ENCODE data around the gene NR0B2. TPM values are rescaled to one million over a fixed set of nuclear protein-coding genes. Genes with fewer than 3 reads are reported as not detected.
A peak's percentile ranks its signal among the peaks of the same experiment; 100 is the strongest.
"Not testable (repeated sequence)": the region's sequence is repeated elsewhere in the genome, so short reads cannot be mapped to it uniquely, and the experiment has no call there.

Gene NR0B2
- total and polyA plus RNA-seq, 12 donors = 2.7 to 14.7 (median 6.1) TPM

GRCh38 chr1:26889551-26890466, 24.0 kb downstream of the NR0B2 start, which contains the start of gene GPN2:
Gene GPN2, minus strand, starts transcription at chr1:26890283. Its CDS starts 187 bp downstream, at chr1:26890096.
- intact Hi-C loops (cut with DNase I) = loop anchor here in 1 of 10 donors (2.0 kb wide), 1 partner anchor 31 kb away; the partner anchor contains the start of gene NUDC
- peak; percentile 80 to 82 for DNase-seq

GRCh38 chr1:26888231-26888630, 25.5 kb downstream of the NR0B2 start:
- H3K27ac ChIP-seq = peak overlapping the region in 1 of 10 donors; percentile 15
- WGBS, 2 donors = 95 to 97% methylated on average over 1 of the region's 1 CpG
- peaks cover 0 to 85% (median 47%) of the 10 kb centered on the region in 9 donors for H3K36me3 ChIP-seq
- no peak for DNase-seq
- H3K4me3 ChIP-seq = no peak overlapping the region
- intact Hi-C loops (cut with DNase I) = no loop called here
- H3K4me1 ChIP-seq = peaks cover 4 to 37% (median 30%) of the 10 kb centered on the region in 9 donors
- no peaks in the 10 kb centered on the region for H3K27me3 ChIP-seq
- H3K9me3 ChIP-seq = no peaks in the 10 kb centered on the region
- TF ChIP-seq CTCF (IDR thresholded peaks at IDR 0.05) = no peak
- ATAC-seq = no peak

More at GRCh38 chr1:26889551-26890466, 24.0 kb downstream of the NR0B2 start, which contains the start of gene GPN2:
- Histone ChIP-seq H3K36me3 (peaks cover 0 to 85% (median 40%) of the 10 kb centered on the region in 9 donors), H3K27me3 (no peaks in the 10 kb centered on the region), H3K4me3 (peak within 1 kb of the TSS; percentile 59 to 99 (median 93)), H3K4me1 (peaks cover 4 to 39% (median 30%) of the 10 kb centered on the region in 9 donors), H3K9me3 (no peaks in the 10 kb centered on the region), H3K27ac (peak within 1 kb of the TSS; percentile 82 to 98 (median 92))
- ATAC-seq = peak; percentile 91 to 96 (median 95)
- 1 to 2% methylated on average over 89 of the region's 89 CpGs for WGBS, 2 donors
- no peak for TF ChIP-seq CTCF (IDR thresholded peaks at IDR 0.05)

GRCh38 chr1:26887125-26887524, 26.6 kb downstream of the NR0B2 start:
- DNase-seq (no peak), ATAC-seq (peak in 2 of 8 donors; percentile 10 to 47)
- Histone ChIP-seq H3K27ac (peak overlapping the region in 1 of 10 donors; percentile 24), H3K4me3 (no peak overlapping the region), H3K4me1 (peaks cover 4 to 37% (median 30%) of the 10 kb centered on the region in 9 donors), H3K9me3 (no peaks in the 10 kb centered on the region), H3K36me3 (peaks cover 0 to 85% (median 53%) of the 10 kb centered on the region in 9 donors), H3K27me3 (no peaks in the 10 kb centered on the region)
- intact Hi-C loops (cut with DNase I) = no loop called here
- TF ChIP-seq CTCF (IDR thresholded peaks at IDR 0.05) = peak in 7 of 9 donors; percentile 16 to 51 (median 30)
- whole genome bisulfite sequencing, 2 donors = 60 to 73% methylated on average over 1 of the region's 1 CpG

GRCh38 chr1:26882696-26883463, 30.9 kb downstream of the NR0B2 start:
- DNase-seq (no peak), ATAC-seq (no peak)
- Histone ChIP-seq H3K4me3 (no peak overlapping the region), H3K27ac (no peak overlapping the region), H3K4me1 (peaks cover 0 to 13% (median 7%) of the 10 kb centered on the region in 9 donors), H3K36me3 (peaks cover 0 to 99% (median 80%) of the 10 kb centered on the region in 9 donors), H3K9me3 (no peaks in the 10 kb centered on the region), H3K27me3 (no peaks in the 10 kb centered on the region)
- intact Hi-C loops (cut with DNase I) = loop anchor here in 1 of 10 donors (5.0 kb wide), 2 partner anchors 36 to 281 kb away; no protein-coding TSS in a partner anchor
- no peak for TF ChIP-seq CTCF (IDR thresholded peaks at IDR 0.05)
- 88 to 90% methylated on average over 5 of the region's 5 CpGs for WGBS, 2 donors

- H3K27ac ChIP-seq, ATAC-seq, H3K9me3 ChIP-seq, H3K4me3 ChIP-seq, H3K27me3 ChIP-seq, H3K4me1 ChIP-seq, DNase-seq: not testable (repeated sequence)
- peaks cover 0 to 97% (median 77%) of the 10 kb centered on the region in 9 donors for H3K36me3 ChIP-seq
- intact Hi-C loops (cut with DNase I) = loop anchor here in 2 of 10 donors (2.0 to 5.0 kb wide), 3 partner anchors 34 to 279 kb away; no protein-coding TSS in a partner anchor
- WGBS, 2 donors = 87 to 92% methylated on average over 6 of the region's 6 CpGs
Measured at GRCh38 chr1:26881611-26882010, 32.2 kb downstream of the NR0B2 start.
